HG03565 (cell line): ENCODE results near the gene ETAA1.

Experiments used
- ATAC-seq: cut with Tn5 transposase; IDR thresholded peaks from one replicate; pipeline ENCODE4 v1.9.1; 2021; ENCODE audit warnings: mild to moderate bottlenecking, moderate library complexity; ENCODE audit not compliant: unreplicated experiment

ETAA1 gene

DNA sequence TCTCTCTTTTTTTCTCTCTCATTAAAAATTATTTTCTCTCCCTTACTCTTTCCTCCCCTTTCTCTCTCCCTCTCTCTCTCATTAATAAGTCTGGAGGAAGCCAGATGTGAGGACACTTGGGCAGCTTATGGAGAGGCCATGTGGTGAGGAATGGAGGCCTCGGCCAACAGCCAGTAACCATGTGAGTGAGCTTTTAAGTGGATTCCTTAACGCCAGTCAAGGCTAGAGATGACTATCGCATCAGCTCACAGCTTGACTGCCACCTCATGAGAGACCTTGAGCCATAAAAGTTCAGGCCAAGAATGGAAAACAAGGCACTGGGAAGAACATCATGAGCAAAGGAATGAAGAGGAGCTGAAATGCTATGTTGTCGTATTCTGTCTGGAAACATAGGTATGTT lies 39.1 kb downstream of the ETAA1 start:
- no peak for ATAC-seq

- no peak for ATAC-seq
Measured at GRCh38 chr2:67437114-67437513, 40.0 kb downstream of the ETAA1 start.

GRCh38 chr2:67438337-67438736 lies 41.2 kb downstream of the ETAA1 start:
- ATAC-seq, result no peak

DNA sequence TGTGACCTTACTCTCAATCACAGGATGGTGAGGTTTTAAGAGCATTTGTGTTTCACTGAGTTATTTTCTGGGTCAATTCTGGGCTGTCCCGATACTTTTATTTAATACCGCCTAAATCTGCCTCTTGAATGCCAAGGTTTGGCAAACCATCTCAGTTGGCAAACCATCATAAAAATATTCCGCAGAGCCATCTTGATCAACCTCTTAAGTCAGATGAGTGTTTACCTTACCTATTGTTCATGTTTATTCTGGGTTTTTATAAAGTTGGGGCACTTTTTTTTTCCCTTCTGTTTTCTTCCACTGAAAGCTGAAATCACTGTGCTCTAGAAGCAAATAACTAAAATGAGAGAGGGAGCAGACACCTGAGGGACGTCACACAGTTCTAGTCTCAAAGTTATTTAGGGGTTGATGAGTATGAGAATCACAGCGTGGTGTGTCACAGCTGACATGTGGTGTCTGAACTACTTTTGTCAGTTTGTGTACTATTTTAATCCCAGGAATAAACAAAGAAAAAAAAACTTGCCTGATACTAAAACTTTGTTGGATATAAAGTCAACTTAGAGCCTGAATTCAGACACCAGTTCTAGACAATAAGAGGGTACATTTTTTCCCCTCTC lies 48.6 kb downstream of the ETAA1 start:
- ATAC-seq, result no peak

DNA sequence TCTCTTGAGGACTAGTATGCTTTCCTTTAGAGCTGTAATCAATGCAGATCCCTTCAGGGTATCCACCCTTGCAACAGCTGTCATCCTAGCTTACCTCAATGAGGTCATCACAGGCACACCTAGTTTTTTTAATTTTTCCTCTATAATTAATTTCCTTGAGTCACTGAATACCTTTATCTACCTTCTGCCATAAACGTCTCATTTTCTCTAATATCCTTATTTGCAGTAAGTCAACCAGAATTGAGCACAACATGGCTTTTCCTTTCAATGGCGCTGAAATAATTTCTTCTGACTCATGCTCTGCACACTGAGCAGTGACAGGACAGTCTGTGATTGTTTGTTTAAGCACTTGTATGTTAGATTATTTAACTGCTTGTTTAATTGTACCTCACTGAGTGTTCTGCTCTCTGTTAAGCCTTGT lies 49.4 kb downstream of the ETAA1 start:
- no peak for ATAC-seq

DNA sequence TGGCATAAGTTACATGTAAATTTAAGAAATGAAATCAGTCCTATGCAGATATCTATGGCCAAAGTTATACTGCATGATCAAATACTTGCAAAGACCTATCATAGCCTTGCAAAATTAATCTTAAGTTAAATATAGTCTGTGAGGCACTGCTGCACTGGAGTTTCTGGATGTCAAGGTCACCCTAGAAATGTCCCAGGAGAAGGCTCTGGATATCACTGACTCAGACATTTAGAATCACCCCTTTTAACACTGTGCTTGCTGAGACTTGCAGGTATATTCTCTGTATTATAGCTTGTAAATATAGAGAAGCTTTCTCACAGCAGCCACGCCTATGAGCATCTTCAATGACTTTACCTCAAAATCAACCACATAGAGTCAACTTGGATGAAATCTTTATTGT lies 51.5 kb downstream of the ETAA1 start:
- ATAC-seq, result no peak

DNA sequence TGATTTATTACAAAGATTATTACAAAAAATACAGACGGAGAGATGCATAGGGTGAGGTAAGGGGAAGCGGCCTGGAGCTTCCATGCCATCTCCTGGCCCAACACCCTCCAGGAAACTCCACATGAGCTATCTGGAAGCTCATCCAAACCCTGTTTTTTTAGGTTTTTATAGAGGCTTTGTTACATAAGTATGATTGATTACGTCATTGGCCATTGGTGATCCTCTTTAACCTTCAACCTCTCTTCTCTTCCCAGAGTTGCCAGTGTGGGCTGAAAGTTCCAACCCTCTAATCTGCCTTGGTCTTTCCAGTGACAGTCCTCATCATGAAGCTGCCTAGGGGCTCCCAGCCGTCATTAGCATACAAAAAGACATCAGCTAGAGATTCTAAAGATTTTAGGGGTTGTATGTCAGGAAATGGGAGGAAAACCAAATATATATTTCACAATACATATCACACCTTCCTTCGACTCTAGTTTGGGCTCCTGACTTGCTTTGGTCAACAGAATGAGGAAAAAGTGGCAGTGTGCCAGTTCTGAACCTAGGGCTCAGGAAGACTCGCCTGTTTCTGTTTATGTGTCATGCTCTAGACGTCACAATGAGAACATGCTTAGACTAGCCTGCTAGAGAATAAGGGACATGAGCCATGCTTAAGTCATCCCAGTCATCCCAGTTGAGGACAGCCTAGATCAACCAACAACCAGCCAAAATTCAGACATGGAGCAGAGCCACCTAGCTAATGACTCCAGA lies 54.1 kb downstream of the ETAA1 start:
- no peak for ATAC-seq

DNA sequence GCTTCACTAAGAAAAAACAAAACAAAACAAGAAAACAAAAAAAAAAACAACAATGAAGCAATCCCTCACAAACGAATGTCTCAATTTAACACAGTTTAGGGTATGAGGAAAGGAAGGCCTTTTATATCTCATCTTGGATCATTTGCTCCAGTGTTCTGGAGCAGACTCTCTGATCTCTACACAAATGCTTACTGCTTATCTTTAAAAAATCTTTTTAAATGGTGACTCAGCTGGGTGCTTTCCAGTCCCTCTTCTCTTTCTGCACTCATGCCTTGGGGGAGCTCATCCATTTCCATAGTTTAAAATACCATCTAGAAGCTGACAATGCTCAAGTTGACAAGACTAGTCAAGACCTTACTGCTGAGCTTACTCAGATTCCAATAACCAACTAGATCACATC lies 56.2 kb downstream of the ETAA1 start:
- ATAC-seq, result no peak

GRCh38 chr2:67455219-67456142 lies 58.3 kb downstream of the ETAA1 start:
- ATAC-seq, result no peak

DNA sequence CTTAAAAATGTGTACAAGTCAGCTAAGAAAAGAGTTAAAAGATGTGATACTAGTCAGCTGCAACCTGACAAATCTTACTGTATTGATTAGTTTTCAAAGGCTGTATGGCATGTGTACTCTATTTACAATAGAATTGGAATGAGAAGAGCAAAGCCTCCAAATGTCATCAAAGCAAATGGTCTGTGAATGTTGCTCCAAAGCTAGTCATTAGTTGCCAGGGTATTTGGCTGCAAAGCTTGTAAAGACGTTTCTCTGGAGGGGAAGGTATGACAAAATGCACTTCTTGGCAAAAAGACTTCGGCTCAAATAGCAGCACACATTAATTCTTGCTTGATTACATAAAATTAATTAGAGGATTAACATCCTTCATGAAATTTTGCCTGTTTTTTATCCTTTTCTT lies 59.3 kb downstream of the ETAA1 start:
- ATAC-seq, result no peak

GRCh38 chr2:67457699-67458098 lies 60.6 kb downstream of the ETAA1 start:
- ATAC-seq, result no peak

- ATAC-seq, result no peak
Measured at GRCh38 chr2:67459761-67460160, 62.6 kb downstream of the ETAA1 start.
